ENCODE measurements around the gene MARCKSL1. TPM values are rescaled to one million over a fixed set of nuclear protein-coding genes. Genes with fewer than 3 reads are reported as not detected.

MARCKSL1 gene
- total RNA-seq, 3 donors from 2014 or later (not counting 1 experiment from before 2014, with no cell fraction given): 21.7 to 26.1 (median 21.8) TPM

GRCh38 chr1:32352239-32352745 lies 16.3 kb upstream of the MARCKSL1 start:
- ATAC-seq (no peak), DNase-seq (no peak)
- H3K27me3 ChIP-seq (ENCODE audit: control insufficient read depth, insufficient read depth, low read length): no peaks in the 10 kb centered on the region
- H3K9me3 Mint-ChIP-seq: no peaks in the 10 kb centered on the region
- H3K27ac Mint-ChIP-seq: peak overlapping the region; percentile 34 to 72
- no peaks in the 10 kb centered on the region for H3K27me3 Mint-ChIP-seq (ENCODE audit: low read depth in 2 of 2)
- peak overlapping the region; percentile 76 for H3K4me3 Mint-ChIP-seq
- H3K4me1 Mint-ChIP-seq: peaks cover 28 to 50% of the 10 kb centered on the region in 2 donors
- H3K27ac ChIP-seq (ENCODE audit: low read length): peak overlapping the region; percentile 58
- intact Hi-C loops (cut with micrococcal nuclease): loop anchor here (5.0 kb wide), 1 partner anchor 40 kb away; the partner anchor contains the start of gene BSDC1
- no peaks in the 10 kb centered on the region for H3K36me3 Mint-ChIP-seq
- H3K4me3 ChIP-seq (ENCODE audit: low read length): peak overlapping the region; percentile 47
- no peaks in the 10 kb centered on the region for H3K9me3 ChIP-seq (ENCODE audit: control insufficient read depth, insufficient read depth, low read length)
- TF ChIP-seq, protein P1, sequence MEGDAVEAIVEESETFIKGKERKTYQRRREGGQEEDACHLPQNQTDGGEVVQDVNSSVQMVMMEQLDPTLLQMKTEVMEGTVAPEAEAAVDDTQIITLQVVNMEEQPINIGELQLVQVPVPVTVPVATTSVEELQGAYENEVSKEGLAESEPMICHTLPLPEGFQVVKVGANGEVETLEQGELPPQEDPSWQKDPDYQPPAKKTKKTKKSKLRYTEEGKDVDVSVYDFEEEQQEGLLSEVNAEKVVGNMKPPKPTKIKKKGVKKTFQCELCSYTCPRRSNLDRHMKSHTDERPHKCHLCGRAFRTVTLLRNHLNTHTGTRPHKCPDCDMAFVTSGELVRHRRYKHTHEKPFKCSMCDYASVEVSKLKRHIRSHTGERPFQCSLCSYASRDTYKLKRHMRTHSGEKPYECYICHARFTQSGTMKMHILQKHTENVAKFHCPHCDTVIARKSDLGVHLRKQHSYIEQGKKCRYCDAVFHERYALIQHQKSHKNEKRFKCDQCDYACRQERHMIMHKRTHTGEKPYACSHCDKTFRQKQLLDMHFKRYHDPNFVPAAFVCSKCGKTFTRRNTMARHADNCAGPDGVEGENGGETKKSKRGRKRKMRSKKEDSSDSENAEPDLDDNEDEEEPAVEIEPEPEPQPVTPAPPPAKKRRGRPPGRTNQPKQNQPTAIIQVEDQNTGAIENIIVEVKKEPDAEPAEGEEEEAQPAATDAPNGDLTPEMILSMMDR (IDR thresholded peaks at IDR 0.05): no peak
- WGBS (ENCODE audit: insufficient coverage): 80% methylated on average over 8 of the region's 8 CpGs
- peaks cover 39% of the 10 kb centered on the region for H3K4me1 ChIP-seq (ENCODE audit: control insufficient read depth, insufficient read depth, low read length)
- H3K36me3 ChIP-seq (ENCODE audit: control insufficient read depth, insufficient read depth, low read length): no peaks in the 10 kb centered on the region

DNA sequence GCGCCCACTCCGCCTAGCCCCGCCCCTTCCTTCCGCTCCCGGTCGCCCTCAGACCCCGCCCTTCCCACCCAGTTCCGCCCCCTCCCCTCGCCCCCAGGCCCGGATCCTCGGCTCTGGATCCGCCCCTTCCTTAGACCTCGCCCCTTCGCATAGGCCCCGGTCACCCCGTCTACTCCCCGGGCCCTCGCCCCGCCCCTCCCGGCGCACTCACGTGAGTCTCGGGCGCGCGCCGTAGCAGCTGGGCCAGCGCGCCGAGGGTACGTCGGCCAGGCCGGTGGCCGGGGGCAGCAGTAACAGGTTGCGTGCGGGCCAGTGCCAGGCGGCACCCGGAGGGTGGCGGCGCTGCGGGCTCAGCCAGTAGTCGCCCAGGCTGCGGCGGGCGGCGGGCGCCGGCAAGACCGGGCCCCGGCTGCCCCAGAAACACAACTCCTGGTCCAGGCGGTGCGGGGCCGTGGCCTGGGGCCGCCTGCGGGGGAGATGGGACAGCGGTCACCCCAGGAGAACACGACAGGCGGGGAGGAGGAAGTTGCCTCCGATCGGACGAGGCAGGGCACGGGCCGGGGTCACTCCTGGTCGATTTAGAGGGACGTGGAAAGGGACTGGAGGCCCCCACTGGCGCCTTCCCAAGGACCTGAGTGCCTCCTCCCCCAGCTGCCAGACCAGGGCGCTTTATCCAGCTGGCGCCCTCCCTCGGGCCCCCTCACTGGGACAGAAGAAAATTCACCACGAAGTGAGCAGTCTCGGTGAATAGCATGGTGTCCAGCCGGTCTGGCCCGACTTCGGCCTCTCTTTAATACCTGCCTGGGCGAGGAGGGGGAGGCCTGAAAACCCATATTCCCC lies 15.6 kb upstream of the MARCKSL1 start:
- ATAC-seq (peak; percentile 93 to 97 (median 94)), DNase-seq (peak; percentile 88 to 97)
- no peaks in the 10 kb centered on the region for H3K9me3 ChIP-seq (ENCODE audit: control insufficient read depth, insufficient read depth, low read length)
- H3K4me3 ChIP-seq (ENCODE audit: low read length): peak overlapping the region; percentile 47
- H3K27ac ChIP-seq (ENCODE audit: low read length): peak overlapping the region; percentile 66
- H3K9me3 Mint-ChIP-seq: no peaks in the 10 kb centered on the region
- H3K36me3 Mint-ChIP-seq: no peaks in the 10 kb centered on the region
- peak overlapping the region; percentile 76 for H3K4me3 Mint-ChIP-seq
- no peaks in the 10 kb centered on the region for H3K27me3 Mint-ChIP-seq (ENCODE audit: low read depth in 2 of 2)
- intact Hi-C loops (cut with micrococcal nuclease): loop anchor here (1.0 to 5.0 kb wide), 3 partner anchors 14 to 59 kb away; partner anchors contain the start of genes BSDC1 and HDAC1
- peaks cover 28 to 50% of the 10 kb centered on the region in 2 donors for H3K4me1 Mint-ChIP-seq
- TF ChIP-seq, protein P1 (IDR thresholded peaks at IDR 0.05): peak; percentile 0
- H3K27me3 ChIP-seq (ENCODE audit: control insufficient read depth, insufficient read depth, low read length): no peaks in the 10 kb centered on the region
- H3K36me3 ChIP-seq (ENCODE audit: control insufficient read depth, insufficient read depth, low read length): no peaks in the 10 kb centered on the region
- 5% methylated on average over 72 of the region's 75 CpGs for WGBS (ENCODE audit: insufficient coverage)
- H3K27ac Mint-ChIP-seq: peak overlapping the region; percentile 64 to 72
- peaks cover 39% of the 10 kb centered on the region for H3K4me1 ChIP-seq (ENCODE audit: control insufficient read depth, insufficient read depth, low read length)

DNA sequence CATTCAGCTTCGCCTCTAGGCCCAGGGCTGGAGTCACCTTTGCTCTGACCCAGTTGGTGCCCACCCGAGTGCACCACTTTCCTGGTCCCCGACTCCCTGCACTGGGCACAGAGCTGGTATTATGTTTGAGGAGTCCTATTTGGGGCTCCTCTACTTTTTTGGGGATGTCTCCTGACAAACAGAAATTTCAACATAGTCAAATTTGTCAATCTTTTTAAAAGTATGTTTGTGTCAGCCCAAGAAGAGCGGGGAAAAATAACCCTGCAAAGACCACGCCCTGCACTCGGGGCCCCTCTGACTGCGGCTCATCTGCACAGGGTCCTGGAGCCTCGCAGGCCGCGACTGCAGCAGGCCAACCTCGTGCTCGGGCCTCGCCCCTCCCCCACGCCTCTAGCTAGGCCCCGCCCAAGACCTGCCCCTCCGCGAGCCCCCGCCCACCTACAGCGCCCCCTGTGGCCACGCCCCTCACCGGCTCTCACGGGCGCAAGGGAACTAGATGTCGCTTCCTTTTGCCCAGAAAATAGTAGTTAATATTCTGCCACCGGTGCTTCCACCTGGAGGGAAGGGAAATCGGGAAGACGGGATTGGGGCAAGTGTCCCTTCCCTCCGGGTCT lies 14.9 kb upstream of the MARCKSL1 start:
- no peaks in the 10 kb centered on the region for H3K9me3 Mint-ChIP-seq
- H3K4me1 Mint-ChIP-seq: peaks cover 28 to 50% of the 10 kb centered on the region in 2 donors
- TF ChIP-seq, protein P1 (IDR thresholded peaks at IDR 0.05): peak; percentile 69
- intact Hi-C loops (cut with micrococcal nuclease): loop anchor here (1.0 to 5.0 kb wide), 3 partner anchors 14 to 59 kb away; partner anchors contain the start of genes BSDC1 and HDAC1
- Histone ChIP-seq H3K4me3 (ENCODE audit: low read length) (peak overlapping the region; percentile 47), H3K4me1 (ENCODE audit: control insufficient read depth, insufficient read depth, low read length) (peaks cover 39% of the 10 kb centered on the region), H3K27ac (ENCODE audit: low read length) (peak overlapping the region; percentile 66), H3K9me3 (ENCODE audit: control insufficient read depth, insufficient read depth, low read length) (no peaks in the 10 kb centered on the region), H3K36me3 (ENCODE audit: control insufficient read depth, insufficient read depth, low read length) (no peaks in the 10 kb centered on the region), H3K27me3 (ENCODE audit: control insufficient read depth, insufficient read depth, low read length) (no peaks in the 10 kb centered on the region)
- H3K27me3 Mint-ChIP-seq (ENCODE audit: low read depth in 2 of 2): peaks cover 0 to 2% of the 10 kb centered on the region in 2 donors
- no peaks in the 10 kb centered on the region for H3K36me3 Mint-ChIP-seq
- H3K27ac Mint-ChIP-seq: peak overlapping the region; percentile 64 to 72
- 22% methylated on average over 28 of the region's 28 CpGs for WGBS (ENCODE audit: insufficient coverage)
- ATAC-seq (peak; percentile 77 to 87 (median 78)), DNase-seq (peak in 1 of 2 donors; percentile 79)
- peak overlapping the region; percentile 76 for H3K4me3 Mint-ChIP-seq

Measured in natural killer cell (primary cell).